Gastrocnemius medialis (tissue), 4 donors: ENCODE results near the gene USHBP1.

Experiments
- POLR2A ChIP-seq, 2 donors: fragments of 450-650 bp; IDR thresholded peaks; one replicate each; pipeline ENCODE4 v1.6.1; 2017; ENCODE audit warnings: antibody characterized with exemption in 2 of 2, mild to moderate bottlenecking in 2 of 2, moderate library complexity in 2 of 2
- TF ChIP-seq, protein P1 (sequence below), 5 experiments: fragments of 450-650 bp in 3 of 5; fragments of 200-600 bp in 2 of 5; sonication (generic) in 2 of 5; IDR thresholded peaks in 4 of 5; conservative IDR thresholded peaks in 1 of 5; 1 replicate in 4 of 5; 2 replicates in 1 of 5; pipeline ENCODE4 v1.5.1; 2016 to 2019; ENCODE audit warnings: antibody characterized with exemption in 5 of 5, mild to moderate bottlenecking in 3 of 5, moderate library complexity in 3 of 5

DNA sequence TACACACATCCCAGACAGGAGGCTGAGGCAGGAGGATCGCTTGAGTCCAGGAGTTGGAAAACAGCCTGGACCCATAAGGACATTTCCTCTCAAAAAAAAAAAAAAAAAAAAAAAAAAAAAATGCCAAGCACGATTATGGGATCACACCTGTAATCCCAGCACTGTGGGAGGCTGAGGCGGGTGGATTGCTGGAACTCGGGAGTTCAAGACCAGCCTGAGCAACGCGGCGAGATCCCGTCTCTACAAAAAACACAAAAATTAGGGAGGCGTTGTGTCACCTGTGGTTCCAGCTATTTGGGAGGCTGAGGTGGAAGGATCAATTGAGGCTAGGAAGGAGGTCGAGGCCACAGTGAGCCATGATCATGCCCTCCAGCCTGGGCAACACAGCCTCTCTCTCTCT is 39.5 kb downstream of the USHBP1 start:
- TF ChIP-seq, protein P1, sequence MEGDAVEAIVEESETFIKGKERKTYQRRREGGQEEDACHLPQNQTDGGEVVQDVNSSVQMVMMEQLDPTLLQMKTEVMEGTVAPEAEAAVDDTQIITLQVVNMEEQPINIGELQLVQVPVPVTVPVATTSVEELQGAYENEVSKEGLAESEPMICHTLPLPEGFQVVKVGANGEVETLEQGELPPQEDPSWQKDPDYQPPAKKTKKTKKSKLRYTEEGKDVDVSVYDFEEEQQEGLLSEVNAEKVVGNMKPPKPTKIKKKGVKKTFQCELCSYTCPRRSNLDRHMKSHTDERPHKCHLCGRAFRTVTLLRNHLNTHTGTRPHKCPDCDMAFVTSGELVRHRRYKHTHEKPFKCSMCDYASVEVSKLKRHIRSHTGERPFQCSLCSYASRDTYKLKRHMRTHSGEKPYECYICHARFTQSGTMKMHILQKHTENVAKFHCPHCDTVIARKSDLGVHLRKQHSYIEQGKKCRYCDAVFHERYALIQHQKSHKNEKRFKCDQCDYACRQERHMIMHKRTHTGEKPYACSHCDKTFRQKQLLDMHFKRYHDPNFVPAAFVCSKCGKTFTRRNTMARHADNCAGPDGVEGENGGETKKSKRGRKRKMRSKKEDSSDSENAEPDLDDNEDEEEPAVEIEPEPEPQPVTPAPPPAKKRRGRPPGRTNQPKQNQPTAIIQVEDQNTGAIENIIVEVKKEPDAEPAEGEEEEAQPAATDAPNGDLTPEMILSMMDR (IDR thresholded peaks at IDR 0.05 in 4 of 5, conservative IDR thresholded peaks at IDR 0.05 in 1 of 5): no peak
- no peak for TF ChIP-seq POLR2A (IDR thresholded peaks at IDR 0.05)
